Tongue (tissue), 2 donors: ENCODE results near the gene WNT7B. TPM values are rescaled to one million over a fixed set of nuclear protein-coding genes. Genes with fewer than 3 reads are reported as not detected.

Experiments used
- DNase-seq: peaks from one replicate; pipeline ENCODE4 v3.0.0-alpha.2; 2015
- total RNA-seq: library from RNA; depleted of rRNA; stranded (reverse); fragments of >200 nt; gene quantifications from one replicate; pipeline ENCODE4 v1.2.3, GENCODE V29; 2014

Gene WNT7B
- total RNA-seq, 1 donor from 2014 or later, result 6.2 TPM

DNA sequence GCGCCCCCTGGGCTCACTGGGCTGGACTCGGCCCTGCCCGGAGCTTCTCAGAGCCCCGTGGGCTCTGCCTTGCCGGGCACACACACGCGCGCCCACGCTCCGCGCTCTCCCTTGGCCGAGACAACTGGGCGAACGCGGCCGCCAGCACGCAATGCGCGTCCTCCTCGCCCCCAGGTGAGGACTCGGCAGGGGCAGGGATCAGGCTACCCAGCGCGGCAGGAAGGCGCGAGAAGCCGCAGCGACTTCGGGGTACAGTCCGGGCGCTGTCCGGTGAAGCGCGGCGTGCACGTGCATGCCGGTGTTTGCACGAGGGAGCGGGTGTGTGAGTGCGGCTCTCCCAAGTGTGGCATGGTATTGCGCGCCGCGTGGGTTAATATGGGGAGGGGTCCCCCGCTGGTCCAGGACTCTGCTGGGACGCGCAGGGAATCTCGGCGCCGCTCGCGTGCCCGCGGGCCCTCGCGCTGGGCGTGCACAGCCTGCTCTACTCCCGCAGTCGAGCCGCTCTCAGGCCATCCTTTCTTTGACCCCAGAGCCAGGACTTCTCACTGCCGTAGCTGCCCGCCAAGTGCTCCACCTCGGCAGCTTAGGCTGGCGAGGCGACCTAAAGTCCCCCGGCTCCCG, 5.4 kb downstream of the WNT7B start:
- no peak for DNase-seq

- no peak for DNase-seq
These were observed 6.1 kb downstream of the WNT7B start for GRCh38 chr22:45970705-45971407.

GRCh38 chr22:45969801-45970470, 7.0 kb downstream of the WNT7B start:
- DNase-seq, result no peak

- no peak for DNase-seq
These were observed 7.6 kb downstream of the WNT7B start for GRCh38 chr22:45969414-45969799.

GRCh38 chr22:45968751-45969413, 8.1 kb downstream of the WNT7B start:
- no peak for DNase-seq

DNA sequence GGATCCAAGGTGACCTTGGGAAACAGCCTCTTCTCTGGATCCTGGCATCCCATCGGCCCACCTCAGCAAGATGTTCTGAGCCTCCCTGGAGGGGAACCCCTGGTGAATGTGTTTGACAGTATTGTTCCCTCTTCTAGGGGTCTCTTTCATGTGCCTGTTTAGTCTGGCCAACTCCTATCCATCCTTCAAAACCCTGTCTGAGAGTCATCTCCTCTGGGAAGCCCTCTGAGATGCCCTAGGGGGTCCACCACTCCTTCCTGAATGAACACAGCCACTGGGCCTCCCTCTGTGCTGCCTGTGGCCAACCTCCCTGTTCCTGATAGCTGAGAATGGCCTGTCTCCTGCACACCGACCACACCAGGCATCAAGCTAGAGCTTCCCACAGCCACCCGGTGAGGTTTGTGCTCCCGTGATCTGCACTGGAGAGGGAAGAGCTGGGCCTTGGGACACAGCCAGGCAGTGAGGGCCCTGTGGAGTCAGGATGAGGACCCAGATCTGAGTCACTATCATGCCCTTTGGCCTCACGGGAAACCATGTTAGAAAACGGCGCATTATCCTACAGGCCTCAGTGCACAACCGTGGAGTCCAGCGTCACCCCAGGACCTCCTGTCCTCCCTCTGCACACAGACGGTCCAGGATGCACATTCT, 8.8 kb downstream of the WNT7B start:
- no peak for DNase-seq

DNA sequence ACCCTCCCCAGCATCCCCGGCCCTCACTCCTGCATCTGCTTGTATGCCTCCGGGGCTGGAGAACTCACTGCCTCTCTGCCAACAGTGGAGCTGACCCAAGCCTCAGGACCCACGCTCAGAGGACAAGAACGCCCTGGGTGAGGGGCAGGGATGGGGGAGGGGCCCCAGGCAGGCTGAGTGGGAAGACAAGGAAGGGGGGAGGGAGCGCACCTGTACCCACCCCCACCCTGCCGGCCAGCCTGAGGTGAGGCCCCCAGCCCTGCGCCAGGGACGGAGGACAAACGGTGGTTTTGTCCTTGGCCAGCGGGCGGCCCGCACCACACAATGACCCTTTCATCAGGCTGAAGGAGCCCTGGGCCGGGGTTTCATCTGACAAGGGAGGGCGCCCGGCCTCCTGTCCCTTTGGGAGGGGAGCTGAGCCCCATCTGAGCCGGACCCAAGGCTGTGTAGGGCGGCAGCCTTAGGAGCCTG, 10.0 kb downstream of the WNT7B start:
- DNase-seq, result no peak

- DNase-seq, result peak; percentile 17
These were observed 10.6 kb downstream of the WNT7B start for GRCh38 chr22:45966320-45966894.

- DNase-seq, result no peak
These were observed 11.4 kb downstream of the WNT7B start for GRCh38 chr22:45965563-45965962.

GRCh38 chr22:45964926-45965527, 11.9 kb downstream of the WNT7B start:
- DNase-seq, result no peak

- DNase-seq, result no peak
These were observed 12.6 kb downstream of the WNT7B start for GRCh38 chr22:45964372-45964771.

- no peak for DNase-seq
These were observed 13.1 kb downstream of the WNT7B start for GRCh38 chr22:45963821-45964220.

DNA sequence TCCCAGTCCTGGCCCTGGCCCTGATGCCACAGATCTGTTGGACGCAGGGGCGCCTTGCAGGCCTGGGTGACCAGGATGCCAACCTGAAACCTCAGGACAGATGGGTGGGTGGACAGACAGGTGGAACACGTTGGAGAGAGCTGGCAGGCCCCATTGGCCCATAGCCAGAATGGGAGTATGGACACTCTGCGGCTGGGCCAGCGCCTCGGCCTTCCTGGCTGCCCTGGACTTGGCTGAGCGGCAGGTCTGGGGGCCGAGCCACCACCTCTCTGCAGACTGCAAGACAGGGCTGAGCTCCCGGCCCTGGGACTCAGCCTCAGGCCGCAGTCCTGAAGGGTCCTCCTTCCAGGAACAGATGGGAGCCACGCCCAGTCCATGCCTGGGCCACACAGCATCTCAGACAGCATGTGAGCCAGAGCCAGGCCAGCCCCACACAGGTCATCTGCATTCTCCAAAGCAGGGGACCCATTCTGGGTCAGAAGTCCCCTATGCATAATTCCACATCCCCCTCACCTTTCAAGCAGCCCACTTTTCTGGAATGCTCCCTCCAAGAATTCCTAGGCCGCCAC, 14.1 kb downstream of the WNT7B start:
- no peak for DNase-seq

- DNase-seq, result no peak
These were observed 14.6 kb downstream of the WNT7B start for GRCh38 chr22:45962434-45962718.

DNA sequence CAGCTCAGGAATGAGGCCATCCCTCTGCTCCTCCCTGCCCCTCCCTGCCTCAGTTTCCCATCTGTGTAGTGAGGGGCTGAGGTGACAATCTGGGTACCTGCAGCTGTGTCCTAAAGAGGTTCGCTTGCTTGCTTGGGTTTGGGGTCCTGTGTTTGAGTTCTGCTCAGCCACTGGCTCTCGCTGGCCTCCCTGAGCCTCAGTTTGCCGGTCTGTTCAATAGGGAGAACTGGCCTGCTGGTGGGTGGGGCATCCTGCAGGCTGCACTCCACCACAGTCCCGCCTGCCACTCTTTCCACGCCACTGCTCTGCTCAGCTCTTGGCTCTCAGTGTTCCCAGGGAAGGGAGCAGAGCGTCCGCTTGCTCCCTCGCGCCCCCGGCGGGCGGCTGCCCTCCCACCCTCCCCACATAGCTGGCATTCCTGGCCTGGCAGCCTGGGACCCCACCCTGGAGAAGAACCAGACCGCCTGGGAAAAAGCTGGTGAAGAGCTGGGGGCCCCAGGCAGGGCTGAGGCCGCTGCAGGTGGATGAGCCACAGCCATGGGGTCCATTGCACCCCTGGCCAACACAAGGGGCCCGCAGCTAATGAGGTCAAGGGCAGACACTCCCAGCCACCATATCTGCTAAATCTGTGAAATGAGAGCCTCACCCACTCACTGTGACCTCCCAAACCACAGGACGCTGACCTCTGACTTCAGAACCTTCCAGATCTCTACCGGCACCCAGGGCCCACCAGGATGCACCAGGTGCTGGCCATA, 15.1 kb downstream of the WNT7B start:
- DNase-seq, result no peak

- DNase-seq, result no peak
These were observed 16.2 kb downstream of the WNT7B start for GRCh38 chr22:45960477-45961386.

DNA sequence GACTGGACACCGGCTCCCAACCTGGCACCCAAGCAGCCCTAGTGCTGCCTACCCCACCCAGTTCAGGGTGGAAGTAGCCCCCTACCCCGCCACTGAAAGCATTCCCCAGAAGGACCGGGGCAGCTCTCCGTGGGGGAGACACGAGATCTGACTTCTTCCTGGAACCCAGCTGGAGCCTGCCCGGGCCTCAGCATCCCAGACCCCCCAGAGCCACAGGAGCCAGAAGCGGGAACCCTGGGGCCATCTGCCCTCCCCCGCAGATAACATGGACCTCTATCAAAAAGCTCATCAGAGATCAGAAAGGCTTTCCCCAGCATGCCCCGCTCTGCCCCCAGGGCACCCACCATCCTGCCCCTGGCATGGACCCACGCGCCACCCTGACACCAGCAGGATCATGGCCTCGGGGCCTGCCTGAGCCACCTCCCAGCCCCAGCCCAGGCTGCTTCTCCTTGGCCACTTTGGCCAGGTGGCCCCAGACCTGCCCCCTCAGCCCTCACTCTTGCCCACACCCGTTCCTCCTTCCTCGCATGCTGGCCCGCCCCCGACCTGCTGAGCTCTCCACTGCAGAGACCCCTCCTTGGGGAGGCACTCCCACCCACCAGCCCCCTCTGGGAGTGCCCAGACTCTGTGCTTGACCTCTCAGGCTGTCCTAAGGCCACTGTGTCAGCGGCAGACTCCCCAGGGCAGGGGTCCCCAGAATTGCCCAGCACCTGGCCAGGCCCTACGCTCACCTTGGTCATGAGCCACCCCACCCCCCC, 17.1 kb downstream of the WNT7B start:
- no peak for DNase-seq

DNA sequence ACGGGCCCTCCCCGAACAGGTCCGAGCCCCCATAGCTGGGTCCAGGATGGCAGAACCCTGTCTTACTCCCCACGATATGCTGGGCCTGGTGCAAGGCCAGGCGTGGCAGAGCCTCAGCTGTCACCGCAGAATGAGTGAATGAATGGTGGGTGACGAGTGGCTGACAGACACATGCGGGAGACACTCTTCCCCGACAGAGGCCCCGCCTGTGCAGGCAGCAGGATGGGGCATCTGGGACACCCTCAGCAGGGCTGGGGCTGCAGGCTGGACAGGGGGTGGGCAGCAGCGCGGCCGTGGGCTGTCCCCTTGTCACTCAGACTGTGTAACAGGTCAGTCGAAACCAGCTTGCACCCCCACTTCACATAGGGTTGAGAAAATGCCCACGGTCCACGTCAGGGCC, 18.0 kb downstream of the WNT7B start:
- no peak for DNase-seq

GRCh38 chr22:45957826-45958225, 19.1 kb downstream of the WNT7B start:
- no peak for DNase-seq
